ENCODE results near the gene PRR16. TPM values are rescaled to one million over a fixed set of nuclear protein-coding genes. Genes with fewer than 3 reads are reported as not detected.

The PRR16 gene
- total and polyA plus RNA-seq, 2 of the 13 experiments (the other 11 are each of a cell fraction or from before 2014, with no cell fraction given) = not detected

DNA sequence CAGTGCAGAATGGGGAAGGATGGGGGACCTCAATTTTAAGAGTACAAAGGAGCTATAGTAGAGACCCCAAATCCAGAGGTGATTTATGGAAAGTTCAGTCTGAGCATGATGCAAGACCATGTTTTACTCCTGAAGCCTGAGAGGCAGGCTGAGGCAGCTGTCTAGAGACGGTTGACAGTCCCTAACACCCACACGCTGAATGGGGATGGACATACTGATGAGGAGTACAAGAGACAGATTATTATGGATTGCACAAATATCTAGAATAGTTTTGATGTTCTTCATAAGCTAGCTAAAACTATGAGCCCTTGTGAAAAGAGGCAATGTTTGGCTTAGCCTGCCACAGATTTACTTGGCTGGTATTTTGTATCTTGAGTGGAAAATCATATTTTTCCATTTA, 64.5 kb downstream of the PRR16 start:
- no peak for FAIRE-seq

More for the DNA sequence above, 64.5 kb downstream of the PRR16 start:
- no peak overlapping the region for H3K4me2 ChIP-seq (ENCODE audit: low read depth, low read length)
- no peak overlapping the region for H2AFZ ChIP-seq (ENCODE audit: low read length)
- in situ Hi-C loops (cut with HindIII; ENCODE audit: extremely low pct_ligation_motif_present, low pct_unique_long_range_greater_than_20kb) (no loop called here), intact Hi-C loops (cut with micrococcal nuclease; ENCODE audit: unreplicated experiment) (no loop called here)
- H3K27me3 ChIP-seq (ENCODE audit: control insufficient read depth in 1 of 2, insufficient read depth in 2 of 2, low read length in 2 of 2) = no peaks in the 10 kb centered on the region
- no peak for TF ChIP-seq RAD21 (CRISPR knock-in tag; IDR thresholded peaks at IDR 0.05)
- no peak for TF ChIP-seq CENPX (CRISPR knock-in tag; IDR thresholded peaks at IDR 0.05)
- no peak for TF ChIP-seq FOXK2 (IDR thresholded peaks at IDR 0.05)
- TF ChIP-seq ZNF570 (CRISPR knock-in tag; IDR thresholded peaks at IDR 0.05; ENCODE audit: borderline replicate concordance) = no peak
- TF ChIP-seq FIP1L1 (IDR thresholded peaks at IDR 0.05; ENCODE audit: borderline replicate concordance, insufficient read depth, low read depth, low read length) = no peak
- no peak for TF ChIP-seq HNF1A (IDR thresholded peaks at IDR 0.05; ENCODE audit: low read depth)
- TF ChIP-seq HNF1A (CRISPR knock-in tag; IDR thresholded peaks at IDR 0.05; ENCODE audit: borderline replicate concordance) = no peak
- TF ChIP-seq TBX3 (IDR thresholded peaks at IDR 0.05; ENCODE audit: borderline replicate concordance) = no peak
- 6% methylated on average over 2 of the region's 2 CpGs for WGBS (ENCODE audit: low lambda C conversion rate)
- no peaks in the 10 kb centered on the region for H3K79me2 ChIP-seq (ENCODE audit: insufficient read depth, low read length)
- no peaks in the 10 kb centered on the region for H4K20me1 ChIP-seq (ENCODE audit: insufficient read depth, low read length)
- H3K4me1 ChIP-seq (ENCODE audit: insufficient read depth, low read length) = no peaks in the 10 kb centered on the region
- H3K36me3 ChIP-seq (replicated peaks in 1 of 2; ENCODE audit: control insufficient read depth in 1 of 2, insufficient read depth in 2 of 2, low read length in 2 of 2) = no peaks in the 10 kb centered on the region
- no peak overlapping the region for H3K4me3 ChIP-seq (replicated peaks in 1 of 3; ENCODE audit: insufficient read depth in 1 of 3, low read depth in 2 of 3, low read length in 3 of 3)
- ATAC-seq (no peak), DNase-seq (ENCODE audit: low spot score) (no peak)
- no peak overlapping the region for H3K9ac ChIP-seq (ENCODE audit: insufficient read depth, low read depth, low read length)
- BruUV-seq (replicated peaks) = no TSS peak
- POLR2A ChIA-PET = no interaction called here
- no peaks in the 10 kb centered on the region for H3K9me3 ChIP-seq (ENCODE audit: low read length)
- CTCF ChIA-PET (ENCODE audit: low intra/inter-chr PET ratio, low total read pairs) = no interaction called here
- H3K27ac ChIP-seq (ENCODE audit: extremely low read length, insufficient read depth, low read length) = no peak overlapping the region
